Panc1 (cell line): ENCODE measurements around the gene UPF2.

Source experiments
- POLR2AphosphoS5 ChIP-seq: IDR thresholded peaks from 2 replicates; pipeline ENCODE4 v1.6.1; 2012; ENCODE audit warnings: mild to moderate bottlenecking, low read depth, low read length, moderate library complexity
- SIN3A ChIP-seq: IDR thresholded peaks from 2 replicates; pipeline ENCODE4 v1.6.1; 2012; ENCODE audit warnings: low read depth, mild to moderate bottlenecking, low read length, moderate library complexity, borderline replicate concordance; ENCODE audit not compliant: insufficient read depth
- TF ChIP-seq, protein P1 (sequence below): fragments of 450-650 bp; IDR thresholded peaks from 2 replicates; pipeline ENCODE4 v1.5.1; 2017; ENCODE audit warnings: mild to moderate bottlenecking
- TF ChIP-seq, protein P2 (sequence below), 2 experiments: IDR thresholded peaks; 2 replicates each; pipeline ENCODE4 v1.6.1; 2011 to 2012; ENCODE audit warnings: low read depth in 2 of 2, control low read depth in 1 of 2, low read length in 1 of 2, mild to moderate bottlenecking in 1 of 2, moderate library complexity in 1 of 2; ENCODE audit not compliant: insufficient read depth in 1 of 2

DNA sequence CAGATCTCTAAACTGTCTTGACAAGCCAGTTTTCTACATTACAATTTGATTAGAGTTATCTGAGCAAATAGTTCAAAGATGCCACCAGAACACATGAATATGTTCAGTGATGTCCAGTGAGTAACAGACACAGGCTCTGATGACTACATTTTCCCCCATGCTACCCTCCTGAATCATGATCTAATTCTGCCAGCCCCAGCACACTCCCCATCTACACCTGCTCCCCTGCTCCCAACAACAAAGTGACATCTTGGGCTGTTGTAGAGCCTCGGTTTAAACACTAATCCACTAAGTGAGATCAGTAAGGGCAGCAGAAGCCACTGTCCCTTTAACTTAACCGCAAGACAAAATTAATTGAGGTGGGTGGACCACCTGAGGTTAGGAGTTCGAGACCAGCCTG is 114.9 kb downstream of the UPF2 start:
- no peak for TF ChIP-seq SIN3A
- TF ChIP-seq, protein P1, sequence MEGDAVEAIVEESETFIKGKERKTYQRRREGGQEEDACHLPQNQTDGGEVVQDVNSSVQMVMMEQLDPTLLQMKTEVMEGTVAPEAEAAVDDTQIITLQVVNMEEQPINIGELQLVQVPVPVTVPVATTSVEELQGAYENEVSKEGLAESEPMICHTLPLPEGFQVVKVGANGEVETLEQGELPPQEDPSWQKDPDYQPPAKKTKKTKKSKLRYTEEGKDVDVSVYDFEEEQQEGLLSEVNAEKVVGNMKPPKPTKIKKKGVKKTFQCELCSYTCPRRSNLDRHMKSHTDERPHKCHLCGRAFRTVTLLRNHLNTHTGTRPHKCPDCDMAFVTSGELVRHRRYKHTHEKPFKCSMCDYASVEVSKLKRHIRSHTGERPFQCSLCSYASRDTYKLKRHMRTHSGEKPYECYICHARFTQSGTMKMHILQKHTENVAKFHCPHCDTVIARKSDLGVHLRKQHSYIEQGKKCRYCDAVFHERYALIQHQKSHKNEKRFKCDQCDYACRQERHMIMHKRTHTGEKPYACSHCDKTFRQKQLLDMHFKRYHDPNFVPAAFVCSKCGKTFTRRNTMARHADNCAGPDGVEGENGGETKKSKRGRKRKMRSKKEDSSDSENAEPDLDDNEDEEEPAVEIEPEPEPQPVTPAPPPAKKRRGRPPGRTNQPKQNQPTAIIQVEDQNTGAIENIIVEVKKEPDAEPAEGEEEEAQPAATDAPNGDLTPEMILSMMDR = no peak
- TF ChIP-seq POLR2AphosphoS5 = no peak
- TF ChIP-seq, protein P2, sequence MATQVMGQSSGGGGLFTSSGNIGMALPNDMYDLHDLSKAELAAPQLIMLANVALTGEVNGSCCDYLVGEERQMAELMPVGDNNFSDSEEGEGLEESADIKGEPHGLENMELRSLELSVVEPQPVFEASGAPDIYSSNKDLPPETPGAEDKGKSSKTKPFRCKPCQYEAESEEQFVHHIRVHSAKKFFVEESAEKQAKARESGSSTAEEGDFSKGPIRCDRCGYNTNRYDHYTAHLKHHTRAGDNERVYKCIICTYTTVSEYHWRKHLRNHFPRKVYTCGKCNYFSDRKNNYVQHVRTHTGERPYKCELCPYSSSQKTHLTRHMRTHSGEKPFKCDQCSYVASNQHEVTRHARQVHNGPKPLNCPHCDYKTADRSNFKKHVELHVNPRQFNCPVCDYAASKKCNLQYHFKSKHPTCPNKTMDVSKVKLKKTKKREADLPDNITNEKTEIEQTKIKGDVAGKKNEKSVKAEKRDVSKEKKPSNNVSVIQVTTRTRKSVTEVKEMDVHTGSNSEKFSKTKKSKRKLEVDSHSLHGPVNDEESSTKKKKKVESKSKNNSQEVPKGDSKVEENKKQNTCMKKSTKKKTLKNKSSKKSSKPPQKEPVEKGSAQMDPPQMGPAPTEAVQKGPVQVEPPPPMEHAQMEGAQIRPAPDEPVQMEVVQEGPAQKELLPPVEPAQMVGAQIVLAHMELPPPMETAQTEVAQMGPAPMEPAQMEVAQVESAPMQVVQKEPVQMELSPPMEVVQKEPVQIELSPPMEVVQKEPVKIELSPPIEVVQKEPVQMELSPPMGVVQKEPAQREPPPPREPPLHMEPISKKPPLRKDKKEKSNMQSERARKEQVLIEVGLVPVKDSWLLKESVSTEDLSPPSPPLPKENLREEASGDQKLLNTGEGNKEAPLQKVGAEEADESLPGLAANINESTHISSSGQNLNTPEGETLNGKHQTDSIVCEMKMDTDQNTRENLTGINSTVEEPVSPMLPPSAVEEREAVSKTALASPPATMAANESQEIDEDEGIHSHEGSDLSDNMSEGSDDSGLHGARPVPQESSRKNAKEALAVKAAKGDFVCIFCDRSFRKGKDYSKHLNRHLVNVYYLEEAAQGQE (IDR thresholded peaks at IDR 0.05; ENCODE audit: insufficient read depth in 1 of 2, low read depth in 2 of 2, low read length in 1 of 2) = no peak
